HG03039 (cell line): ENCODE results near the gene CACNA1S.
A peak's percentile ranks its signal among the peaks of the same experiment; 100 is the strongest.

Source experiments
- ATAC-seq: cut with Tn5 transposase; IDR thresholded peaks from one replicate; pipeline ENCODE4 v1.9.1; 2021; ENCODE audit warnings: mild to moderate bottlenecking, moderate library complexity; ENCODE audit not compliant: unreplicated experiment

The CACNA1S gene

DNA sequence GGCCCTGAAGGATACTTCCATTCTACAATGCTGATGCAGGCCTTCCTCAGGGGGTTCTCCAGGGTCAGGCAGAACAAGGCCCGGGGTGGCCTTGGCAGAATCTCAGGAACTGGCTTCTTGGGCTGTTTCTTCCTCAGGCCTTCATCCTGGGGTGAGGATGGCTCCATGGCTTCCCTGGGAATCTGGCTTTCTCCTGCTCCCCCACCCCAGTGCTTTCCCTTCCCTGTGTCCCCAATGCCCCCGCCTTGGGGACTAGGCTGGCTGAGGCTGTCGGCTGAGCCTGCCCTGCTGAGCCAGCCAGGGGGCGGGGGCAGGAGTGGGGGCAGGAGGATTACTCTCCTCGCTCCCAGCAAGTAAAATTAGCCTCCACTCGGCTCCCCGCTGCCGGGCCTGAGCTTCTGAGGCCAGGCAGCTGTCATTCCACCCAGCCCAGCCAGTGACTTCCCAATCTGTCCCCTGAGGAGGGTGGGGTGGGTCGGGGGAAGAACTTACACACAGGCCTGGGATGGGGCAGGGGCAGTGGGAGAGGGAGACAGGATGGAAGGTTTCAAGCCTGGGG lies at the start of gene CACNA1S:
CACNA1S (minus strand) TSS at position 254 of the 559 bp plus-strand sequence; CDS start at position 167, 87 bp downstream.
- ATAC-seq: no peak

DNA sequence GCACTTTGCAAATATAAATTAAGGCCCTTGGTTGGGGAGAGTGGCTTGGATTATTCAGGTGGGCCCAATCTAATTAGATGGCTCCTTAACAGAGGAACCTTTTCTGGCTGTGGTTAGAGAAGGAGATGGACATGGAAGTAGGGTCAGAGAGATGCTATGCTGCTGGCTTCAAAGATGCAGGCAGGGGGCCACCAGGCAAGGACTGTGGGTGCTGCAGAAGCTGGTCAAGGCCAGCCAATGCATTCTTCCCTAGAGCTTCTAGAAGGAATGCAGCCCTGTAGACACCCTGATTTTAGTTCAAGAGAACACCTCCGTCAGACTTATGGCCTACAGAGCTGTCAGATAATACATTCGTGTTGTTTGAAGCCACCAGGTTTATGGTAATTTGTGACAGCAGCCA lies 45.7 kb upstream of the CACNA1S start:
- no peak for ATAC-seq

DNA sequence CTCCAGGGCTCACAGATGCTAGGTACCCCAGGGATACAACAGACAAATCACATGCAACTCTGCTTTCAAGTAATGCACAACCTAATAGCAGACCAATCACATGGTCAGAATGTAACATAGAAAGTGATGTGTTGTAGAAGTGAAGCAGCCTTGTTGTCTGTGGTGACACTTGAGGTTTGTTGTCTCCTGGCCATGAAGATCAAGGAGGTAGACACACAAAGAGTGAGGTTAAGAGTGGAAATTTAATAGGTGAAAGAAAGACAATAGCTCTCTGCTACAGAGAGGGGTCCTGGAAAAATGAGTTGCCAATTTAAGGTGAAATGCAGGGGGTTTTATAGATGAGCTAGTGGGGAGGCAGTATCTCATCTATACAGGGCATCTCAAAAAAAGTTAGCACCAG lies 44.6 kb upstream of the CACNA1S start:
- no peak for ATAC-seq

DNA sequence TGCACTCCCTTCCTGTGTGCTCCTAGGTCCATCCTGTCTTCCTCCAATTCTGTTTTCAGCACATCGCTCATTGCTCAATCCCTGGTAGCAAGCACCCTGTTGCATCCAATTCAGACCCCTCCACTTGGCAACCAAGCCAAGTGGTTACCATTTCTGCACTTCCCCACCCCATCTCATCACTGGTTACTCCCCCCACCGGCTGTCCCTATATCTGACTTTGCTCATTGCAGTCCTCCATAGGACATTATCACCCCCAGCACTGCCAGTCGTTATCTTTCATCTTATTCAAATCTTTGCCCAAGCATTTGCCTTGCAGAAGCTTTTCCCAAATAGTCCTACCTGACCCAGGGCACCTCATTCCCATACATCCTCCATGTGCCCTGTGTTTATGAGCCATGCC lies 44.1 kb upstream of the CACNA1S start:
- ATAC-seq: no peak

DNA sequence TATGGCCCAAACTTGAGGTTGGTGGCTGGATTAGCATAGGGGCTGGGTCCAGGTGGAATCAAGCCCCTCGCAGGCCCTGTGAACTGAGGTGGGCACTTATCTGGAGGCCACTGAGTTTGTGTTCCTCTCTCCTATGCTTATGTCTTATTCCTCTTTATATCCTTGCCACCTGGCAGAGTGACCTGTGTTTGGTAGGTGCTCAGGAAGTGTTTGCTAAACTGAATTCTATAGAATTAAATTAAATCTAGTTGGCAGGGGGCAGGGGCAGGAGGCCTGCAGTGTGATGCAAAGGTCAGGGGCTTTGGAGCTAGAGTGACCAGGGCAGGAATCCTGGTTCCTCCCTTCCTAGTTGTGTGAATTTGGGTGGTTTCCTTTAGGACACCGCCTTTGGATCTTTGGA lies 43.1 kb upstream of the CACNA1S start:
- no peak for ATAC-seq

DNA sequence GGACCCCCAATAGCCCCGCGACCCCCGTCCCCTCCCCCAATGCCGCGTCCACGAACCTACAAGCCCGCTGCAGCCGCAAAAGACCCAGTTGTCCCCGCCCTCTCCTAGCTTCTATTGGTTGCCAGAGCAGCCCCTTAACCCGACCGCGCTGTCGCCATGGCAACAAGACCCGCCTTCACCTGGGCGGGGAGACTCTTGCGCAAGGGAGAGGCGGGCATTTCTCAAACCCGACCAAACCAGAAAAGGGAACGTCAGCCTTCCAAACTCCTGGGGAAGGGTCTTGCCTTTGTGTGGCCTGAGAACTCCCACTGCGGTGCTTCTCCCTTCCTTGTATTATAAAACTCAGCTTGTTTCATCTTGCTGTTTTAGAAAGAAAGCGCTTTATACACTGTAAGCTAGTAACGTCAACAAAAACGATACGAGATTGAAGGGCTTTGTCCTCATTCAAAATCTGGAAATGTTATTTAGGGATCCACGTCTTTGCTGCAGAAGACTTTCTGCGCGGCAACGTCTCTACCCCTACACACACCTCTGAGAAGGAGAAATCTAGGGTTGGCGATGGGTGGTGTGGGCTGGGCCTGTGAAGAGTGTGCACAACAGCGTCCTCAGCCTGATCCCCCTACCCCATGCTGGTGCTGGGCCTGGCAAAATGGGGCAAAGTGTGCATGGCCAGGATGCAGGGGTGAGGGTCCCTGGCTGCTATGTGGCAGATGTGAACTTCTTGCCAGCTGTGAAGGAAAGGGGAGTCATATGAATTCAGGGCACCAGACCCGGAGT lies 42.4 kb upstream of the CACNA1S start, which contains the start of gene TMEM9:
TMEM9 (minus strand) TSS at position 86 of the 777 bp plus-strand sequence. CDS start 551 bp downstream, outside the sequence.
- peak; percentile 95 for ATAC-seq

DNA sequence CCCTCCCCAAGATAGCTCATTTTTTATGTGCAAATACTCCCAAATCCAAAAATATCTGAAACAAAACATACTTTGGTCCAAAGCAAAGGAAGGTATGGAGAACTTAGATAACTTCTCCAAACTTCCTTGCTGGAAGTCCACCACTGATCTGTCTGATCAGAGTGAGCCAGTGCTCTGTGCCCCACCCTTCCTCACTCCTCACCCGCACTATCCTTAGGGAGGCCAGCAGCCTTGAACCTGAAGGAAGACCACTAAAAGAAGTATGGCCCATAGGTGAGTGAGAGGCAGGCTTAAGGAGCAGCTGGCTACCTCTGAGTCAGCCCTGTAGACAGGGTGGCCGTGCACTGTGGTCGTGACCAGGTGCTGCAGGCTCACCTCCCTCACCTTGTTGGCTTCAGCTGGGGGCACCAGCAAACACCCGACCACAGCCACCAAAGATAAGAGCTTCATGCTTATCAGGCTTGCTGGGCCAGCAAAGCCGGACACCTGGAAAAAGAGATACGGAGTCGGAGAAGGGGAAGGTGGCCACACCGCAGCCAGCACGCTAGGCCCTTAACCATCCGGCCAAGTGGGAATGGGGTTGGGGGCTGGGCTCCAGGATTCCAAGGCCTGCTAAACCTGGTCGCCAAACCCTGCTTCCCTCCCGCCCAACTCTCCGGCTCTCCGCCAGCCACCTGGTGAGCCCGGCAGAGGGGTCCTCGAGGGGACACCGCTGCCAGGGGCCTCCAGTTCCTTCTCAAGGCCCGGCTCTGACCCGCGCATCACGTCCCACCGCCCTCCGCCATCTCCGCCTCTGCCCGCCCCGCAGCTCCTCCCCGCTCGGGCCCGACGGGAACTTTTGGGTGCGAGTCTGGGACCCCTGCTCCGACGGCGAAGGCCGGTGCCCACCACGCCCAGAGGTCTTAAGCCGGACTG lies 41.5 kb upstream of the CACNA1S start:
- peak; percentile 45 for ATAC-seq

DNA sequence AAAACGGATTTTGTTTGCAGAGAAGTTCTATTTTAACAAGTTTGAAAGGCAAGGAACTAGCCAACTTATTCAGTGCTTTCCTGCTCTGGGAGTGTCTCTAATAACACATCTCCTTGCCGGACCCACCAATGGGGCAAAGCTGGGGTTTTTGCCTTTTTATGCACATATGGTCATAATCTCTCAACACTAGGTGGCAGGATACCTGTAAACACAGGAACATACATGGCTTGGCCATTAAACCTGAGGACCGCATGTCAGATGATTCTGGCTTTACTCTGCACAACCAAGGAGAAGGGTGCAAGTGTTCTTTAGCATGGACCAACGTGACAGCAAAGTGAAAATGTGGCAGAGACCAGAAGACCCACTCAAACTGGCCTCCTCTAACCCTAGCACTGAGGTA lies 37.2 kb upstream of the CACNA1S start:
- ATAC-seq: no peak

DNA sequence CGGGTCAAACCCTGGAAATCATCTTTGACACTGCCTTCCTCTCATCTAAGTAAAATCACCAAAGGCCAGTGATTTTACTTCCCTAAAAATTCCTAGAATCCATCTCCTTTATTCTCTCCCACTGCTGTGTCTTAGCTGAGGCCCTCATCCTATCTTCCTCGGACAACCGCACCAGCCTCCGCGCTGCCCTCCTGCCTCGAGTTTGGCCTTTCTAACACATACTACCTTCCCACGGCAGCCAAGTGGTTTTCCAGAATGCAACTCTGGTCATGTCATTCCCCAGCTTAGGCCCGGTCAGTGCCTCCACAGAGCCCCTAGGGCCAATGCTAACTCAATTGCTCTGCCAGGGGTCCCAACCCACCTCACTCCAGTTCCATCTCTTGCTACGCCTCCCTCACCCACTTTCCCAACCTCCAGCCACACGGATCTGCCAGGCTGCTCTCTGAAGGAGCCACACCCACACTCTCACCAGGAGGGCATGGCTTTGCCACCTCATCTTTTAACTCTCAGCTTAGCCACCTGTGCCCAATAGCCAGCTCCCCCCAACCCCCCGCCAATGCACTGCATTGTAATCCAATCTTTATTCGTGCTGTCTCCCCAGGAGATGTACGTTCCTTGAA lies 35.3 kb upstream of the CACNA1S start:
- no peak for ATAC-seq

DNA sequence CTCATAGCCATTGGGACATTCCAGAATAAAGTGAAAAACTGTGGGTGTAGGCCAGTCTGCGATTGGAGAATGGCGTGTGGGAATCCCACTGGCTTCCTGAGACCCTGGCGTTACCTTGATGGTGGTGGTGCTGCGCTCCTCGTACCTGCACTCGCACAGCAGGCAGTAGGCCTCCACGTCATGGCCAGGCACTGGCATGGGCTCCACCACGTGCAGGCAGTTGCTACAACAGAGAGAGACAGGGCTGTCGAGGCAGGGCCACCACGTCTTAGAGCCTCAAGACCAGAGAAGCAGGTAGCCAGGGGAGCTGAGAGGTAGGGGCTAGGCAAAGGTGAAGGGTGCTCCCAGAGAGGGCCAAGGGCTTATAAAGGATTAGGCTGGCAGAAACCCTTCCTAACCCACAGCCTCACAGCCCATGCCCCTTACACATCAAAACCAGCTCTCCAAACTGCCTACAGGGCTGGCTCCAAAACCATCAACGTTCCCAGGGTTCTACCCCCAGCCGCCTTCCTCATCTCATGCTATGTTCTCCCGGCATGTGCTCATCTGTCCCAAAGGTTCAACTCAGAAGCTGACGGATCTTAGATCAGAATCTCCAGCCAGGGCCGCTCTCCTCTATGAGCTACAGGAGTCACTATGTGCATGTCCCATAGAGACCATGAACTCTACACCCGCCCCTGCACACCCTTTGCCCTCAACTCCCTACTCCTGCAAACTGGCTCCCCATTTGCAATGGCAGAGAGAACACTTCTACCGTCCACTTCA lies 34.6 kb upstream of the CACNA1S start:
- ATAC-seq: no peak

DNA sequence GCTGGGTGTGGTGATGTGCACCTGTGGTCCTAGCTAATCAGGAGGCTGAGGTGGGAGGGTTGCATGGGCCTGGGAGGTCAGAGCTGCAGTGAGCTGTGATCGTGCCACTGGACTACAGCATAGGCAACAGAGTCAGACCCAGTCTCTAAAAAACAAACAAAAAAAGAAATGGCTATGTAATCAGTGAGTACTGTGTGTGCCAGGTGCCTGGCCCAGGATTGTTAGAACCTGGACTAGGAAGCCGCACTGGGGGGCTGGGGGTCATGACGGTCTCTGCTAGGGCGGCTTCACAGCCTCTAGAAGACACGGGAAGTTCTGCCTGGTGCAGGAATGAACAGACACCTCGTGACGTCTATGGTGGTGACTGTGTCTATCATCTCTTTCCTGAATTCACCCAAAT lies 33.6 kb upstream of the CACNA1S start:
- ATAC-seq: no peak

DNA sequence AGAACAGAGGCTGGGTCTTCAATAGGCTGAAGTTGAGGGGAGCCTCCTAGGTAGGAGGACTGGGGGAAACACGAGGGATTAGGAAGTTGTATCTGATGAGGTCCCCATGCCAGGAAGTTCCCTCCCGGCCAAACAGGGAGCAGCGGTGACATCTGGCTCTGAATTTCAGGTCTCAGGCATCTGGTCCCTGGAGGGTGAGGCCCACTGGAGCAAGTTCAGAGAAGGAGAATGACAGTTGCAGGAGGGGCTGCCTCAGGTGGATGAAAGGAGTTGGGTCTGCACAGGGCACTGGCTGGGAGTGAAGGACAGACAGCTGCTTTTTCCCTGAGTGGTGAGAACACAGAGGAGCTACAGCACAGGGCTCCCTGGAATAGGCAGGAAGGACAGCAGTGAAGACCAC lies 32.9 kb upstream of the CACNA1S start:
- ATAC-seq: no peak

DNA sequence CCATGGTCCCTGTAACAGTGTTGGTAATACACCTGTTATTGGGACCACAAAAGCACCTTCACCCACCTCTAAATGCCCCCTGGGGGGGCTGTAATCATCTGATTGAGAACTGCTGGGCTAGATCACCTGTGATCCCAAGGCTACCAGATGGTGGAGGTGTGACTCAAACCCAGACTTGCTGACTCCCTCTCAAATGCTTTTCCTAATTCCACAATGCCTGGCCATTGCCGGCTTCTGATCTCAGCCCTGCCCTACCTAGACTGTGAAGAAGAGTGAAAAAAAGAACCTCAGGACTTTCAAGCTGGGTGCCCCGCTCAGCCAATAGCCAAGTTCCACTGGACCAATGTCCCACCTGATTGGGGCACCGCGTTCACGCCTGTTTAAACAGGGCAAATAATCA lies 32.5 kb upstream of the CACNA1S start:
- no peak for ATAC-seq

DNA sequence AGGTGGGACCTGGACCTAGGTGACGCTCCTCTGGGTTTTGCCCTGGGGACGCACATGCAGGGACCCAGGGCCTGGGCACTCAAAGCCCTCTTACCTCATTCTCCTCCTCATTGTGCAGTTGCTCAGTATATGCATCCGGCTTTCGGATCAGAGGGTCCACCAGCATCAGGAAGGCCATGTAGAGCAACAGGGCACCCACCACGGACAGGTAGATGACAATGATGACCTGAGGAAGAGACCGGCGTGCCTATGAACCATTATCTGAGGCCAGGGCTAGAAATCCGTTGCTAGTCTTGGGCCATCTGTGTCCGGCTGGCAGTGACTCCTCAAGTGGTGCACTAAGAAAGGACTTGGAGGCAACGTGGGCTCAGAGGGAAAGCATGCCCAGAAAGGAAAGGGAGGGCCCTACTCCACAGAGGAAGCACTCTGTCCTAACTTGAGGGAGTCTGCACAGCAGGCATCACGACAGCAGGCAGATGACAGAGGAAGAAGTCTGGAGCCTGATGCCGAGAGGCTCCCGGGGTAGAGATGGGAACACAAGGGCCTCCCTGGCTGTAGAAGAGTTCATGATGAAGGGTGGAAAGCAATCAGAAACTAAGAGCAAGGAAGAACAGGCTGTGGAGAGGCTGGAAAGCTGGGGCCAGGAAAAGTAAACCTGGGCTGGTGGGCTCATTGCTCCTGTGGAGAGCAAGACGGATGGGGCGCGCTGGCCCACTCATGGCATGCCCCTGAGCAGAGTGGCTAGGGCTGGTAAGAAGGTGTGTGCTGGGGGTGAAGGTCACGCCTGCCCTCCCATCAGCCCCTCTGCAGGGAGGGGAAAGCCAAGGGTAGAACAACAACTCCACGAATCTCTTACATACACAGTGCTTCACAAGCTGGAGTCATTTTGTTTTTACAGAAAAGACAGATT lies 31.8 kb upstream of the CACNA1S start:
- ATAC-seq: no peak

DNA sequence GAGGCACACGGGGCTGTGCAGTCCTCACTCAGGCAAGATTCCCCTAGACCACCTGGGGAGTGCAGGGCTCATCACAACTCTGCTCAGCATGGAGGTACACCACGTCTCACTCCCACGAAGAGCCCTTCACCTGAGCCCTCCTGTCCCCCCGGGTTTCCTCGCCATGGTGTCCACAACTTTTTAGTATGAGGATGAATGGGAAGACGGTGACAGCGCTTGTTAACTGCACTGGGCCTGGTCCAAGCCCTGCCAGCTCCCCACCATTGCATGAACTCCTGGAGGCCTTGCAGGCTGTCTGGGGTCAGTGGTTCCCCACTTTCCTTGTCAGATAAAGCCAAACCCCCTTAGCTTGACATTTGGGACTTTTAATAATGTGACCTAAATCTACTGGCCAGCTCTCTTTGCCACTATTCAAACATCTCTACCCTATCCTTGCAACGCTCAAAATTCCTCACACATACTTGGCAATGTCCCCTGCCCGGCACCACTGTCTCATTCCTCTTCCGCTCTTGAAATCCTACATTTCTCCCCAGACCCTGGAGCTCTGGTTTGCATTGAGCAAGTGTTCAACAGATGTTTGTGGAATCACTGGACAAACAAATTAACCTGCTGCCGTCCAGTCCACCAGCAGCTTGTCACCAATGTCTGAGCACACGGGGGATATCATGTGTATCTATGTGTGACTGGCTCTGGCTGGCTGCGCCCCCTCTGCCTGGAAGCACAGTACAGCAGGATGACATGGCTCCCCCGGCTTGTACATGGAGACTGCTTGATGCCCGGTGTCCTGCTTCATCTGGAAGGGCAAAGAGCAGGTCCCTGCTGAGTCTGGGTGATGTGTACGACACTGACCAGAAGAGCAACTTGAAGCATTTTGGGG lies 30.9 kb upstream of the CACNA1S start:
- ATAC-seq: no peak

DNA sequence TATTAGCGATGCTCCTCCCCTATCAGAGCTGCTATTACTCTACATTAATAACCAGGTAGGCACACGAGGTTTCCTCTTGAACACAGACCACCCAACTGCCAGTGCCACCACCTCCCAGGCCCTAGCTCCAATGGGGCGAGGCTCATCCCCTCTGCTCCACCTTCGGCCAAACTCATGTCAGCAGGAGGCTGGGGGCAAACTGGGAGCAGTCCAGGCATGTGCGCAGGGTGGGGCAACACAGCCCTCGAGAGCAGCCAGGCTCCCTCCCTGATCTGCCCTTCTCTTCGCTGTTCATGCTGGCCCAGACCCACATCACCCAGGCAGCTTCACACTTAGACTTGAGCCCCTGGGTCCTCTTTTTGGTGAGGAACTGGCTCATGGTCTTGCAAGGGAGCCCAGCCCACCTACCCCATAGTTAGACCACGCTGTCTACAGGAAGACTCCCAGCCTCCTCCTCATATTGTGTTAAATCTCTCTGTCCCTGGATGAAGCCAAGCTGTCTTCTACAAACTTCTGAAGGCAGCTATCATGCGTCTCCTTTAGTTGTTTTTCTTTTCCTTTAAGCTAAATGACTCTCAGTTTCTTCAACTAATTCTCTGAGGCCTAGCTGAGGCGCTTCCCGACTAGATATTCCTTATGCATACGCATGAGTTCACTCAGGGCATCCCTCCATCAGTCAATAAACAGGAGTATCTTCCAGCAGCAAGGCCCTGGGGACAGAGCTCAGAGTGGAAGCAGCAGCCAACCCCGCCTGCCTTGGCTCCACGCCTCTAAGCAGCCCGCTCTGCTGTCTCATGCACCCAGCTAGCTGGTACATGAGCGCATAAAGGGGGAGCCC lies 30.0 kb upstream of the CACNA1S start:
- ATAC-seq: no peak

DNA sequence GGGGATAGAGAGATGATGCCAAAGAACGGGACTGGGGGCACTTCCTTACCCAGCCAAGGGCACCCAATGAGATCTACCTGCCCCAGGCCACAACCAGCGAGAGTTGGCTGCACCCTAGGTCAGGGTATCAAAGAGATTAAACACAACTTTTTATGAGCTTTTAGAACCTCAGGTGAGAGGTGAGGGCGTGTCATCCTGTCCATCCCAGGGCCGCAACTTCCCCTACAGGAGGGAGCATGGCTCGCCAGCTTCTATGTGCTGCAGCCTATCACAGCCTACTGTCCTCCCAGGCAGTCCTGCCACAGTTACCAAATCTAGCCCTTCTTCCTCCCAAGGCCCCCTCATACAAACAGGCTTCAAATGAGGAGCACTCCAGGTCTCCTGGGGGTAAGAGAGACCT lies 29.2 kb upstream of the CACNA1S start:
- no peak for ATAC-seq

DNA sequence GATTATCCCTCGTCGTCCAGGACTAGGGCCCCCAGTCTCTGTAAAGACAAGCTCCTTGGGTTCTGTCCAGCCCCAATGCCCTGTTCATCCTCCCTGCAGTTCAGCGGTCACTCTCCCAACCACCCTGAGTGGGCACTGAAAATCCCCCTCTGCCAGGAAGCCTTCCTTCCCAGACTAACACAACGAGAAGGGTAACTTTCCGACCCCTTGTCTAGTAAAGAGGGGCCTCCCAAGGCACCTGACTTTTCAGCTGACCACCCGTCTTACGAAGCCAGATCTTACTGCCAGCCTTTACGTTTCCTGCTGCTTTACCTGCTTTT lies 28.7 kb upstream of the CACNA1S start:
- ATAC-seq: no peak
